GM12872 (cell line): ENCODE data around the gene FZD1.

Experiments
- CTCF ChIP-seq: IDR thresholded peaks from 3 replicates; pipeline ENCODE4 v1.5.1; 2011; ENCODE audit warnings: low read depth, mild to moderate bottlenecking, low read length, moderate library complexity; ENCODE audit not compliant: insufficient read depth

FZD1 gene

GRCh38 chr7:91235211-91235832 is 28.9 kb upstream of the FZD1 start:
- TF ChIP-seq CTCF, result no peak

GRCh38 chr7:91239171-91239604 is 25.0 kb upstream of the FZD1 start:
- no peak for TF ChIP-seq CTCF

GRCh38 chr7:91239772-91240171 is 24.5 kb upstream of the FZD1 start:
- TF ChIP-seq CTCF, result no peak

- no peak for TF ChIP-seq CTCF
Measured at GRCh38 chr7:91240376-91240941, 23.8 kb upstream of the FZD1 start.

GRCh38 chr7:91242097-91242844 is 22.0 kb upstream of the FZD1 start:
- TF ChIP-seq CTCF, result no peak

GRCh38 chr7:91243591-91244301 is 20.5 kb upstream of the FZD1 start:
- TF ChIP-seq CTCF, result no peak

- no peak for TF ChIP-seq CTCF
Measured at GRCh38 chr7:91247500-91247899, 16.7 kb upstream of the FZD1 start.
